C1 segment of cervical spinal cord (tissue), 14 donors: ENCODE data around the gene MYOCD.
A peak's percentile ranks its signal among the peaks of the same experiment; 100 is the strongest.
"Not testable (repeated sequence)": the region's sequence is repeated elsewhere in the genome, so short reads cannot be mapped to it uniquely, and the experiment has no call there.

Source experiments
- DNase-seq, 14 donors: peaks; one replicate each; lab custom pipeline; 2025; lab: John Stamatoyannopoulos, UW

MYOCD gene, protein sequence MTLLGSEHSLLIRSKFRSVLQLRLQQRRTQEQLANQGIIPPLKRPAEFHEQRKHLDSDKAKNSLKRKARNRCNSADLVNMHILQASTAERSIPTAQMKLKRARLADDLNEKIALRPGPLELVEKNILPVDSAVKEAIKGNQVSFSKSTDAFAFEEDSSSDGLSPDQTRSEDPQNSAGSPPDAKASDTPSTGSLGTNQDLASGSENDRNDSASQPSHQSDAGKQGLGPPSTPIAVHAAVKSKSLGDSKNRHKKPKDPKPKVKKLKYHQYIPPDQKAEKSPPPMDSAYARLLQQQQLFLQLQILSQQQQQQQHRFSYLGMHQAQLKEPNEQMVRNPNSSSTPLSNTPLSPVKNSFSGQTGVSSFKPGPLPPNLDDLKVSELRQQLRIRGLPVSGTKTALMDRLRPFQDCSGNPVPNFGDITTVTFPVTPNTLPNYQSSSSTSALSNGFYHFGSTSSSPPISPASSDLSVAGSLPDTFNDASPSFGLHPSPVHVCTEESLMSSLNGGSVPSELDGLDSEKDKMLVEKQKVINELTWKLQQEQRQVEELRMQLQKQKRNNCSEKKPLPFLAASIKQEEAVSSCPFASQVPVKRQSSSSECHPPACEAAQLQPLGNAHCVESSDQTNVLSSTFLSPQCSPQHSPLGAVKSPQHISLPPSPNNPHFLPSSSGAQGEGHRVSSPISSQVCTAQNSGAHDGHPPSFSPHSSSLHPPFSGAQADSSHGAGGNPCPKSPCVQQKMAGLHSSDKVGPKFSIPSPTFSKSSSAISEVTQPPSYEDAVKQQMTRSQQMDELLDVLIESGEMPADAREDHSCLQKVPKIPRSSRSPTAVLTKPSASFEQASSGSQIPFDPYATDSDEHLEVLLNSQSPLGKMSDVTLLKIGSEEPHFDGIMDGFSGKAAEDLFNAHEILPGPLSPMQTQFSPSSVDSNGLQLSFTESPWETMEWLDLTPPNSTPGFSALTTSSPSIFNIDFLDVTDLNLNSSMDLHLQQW

DNA sequence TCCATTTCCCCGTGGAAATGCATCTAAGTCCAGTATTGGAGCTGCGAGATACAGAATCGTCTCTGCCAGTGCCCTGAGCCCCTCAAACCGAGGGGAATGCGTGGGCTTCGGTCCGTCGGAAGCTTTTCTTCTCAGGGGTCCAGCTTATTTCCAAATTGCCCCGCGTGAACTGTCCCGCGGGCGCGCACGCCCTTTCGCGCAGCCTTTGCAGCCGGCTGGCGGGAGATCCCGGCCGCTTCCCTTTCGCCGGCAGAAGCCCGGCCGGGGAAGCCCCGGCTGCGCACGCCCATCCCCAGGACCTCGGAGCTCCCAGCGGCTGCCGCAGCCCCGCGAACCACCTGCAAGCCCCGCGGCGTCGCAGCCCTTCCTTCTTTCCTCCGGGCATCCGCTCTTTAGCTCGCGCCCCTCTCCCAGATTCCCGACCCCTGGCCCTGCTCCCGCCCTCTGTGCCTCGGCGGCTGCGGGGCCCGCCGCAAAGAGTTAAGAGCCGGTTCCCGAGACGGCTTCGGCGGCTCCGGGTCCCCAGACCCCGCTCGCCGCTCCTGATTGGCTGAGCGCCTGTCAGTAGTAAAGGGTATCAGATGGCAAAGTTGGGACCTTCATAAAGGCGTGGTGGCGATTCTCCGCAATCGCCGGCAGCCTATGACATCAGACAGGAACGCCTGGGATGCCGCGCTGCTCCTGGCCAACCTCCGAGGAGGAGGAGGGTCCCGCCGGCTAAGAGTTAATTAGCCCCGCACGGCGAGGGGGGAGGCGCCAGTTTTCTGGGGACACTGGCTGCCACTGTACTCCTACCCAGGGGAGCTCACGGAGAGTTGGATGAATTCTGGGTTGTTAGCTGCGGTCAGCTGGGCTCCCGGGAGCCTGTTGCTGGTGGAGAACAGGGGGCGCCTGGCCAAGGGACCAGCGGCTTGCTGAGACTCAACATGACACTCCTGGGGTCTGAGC lies at the start of gene MYOCD:
MYOCD (plus strand) TSS at position 628 of the 948 bp plus-strand sequence; CDS start at position 927, 299 bp downstream.
- peak in 1 of 14 donors; percentile 1 for DNase-seq

DNA sequence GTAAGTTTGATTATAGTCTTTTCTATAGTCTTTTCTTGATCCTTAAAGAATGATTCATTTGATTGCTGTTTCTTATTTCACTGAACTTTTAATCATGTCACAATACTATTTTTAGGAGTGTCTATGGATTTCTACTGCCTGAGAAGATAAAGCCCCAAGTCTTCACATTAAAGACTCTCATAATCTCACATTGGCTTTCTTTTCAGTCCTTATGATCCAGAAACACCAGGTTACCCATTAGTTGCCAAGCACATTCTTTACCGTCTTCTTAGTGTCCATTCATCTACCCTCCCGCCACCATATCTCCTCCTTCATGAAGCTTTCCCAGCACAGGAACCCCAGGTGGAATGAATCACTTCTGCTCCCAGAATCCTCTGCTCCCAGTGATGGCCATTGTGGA lies 49.5 kb upstream of the MYOCD start:
- no peak for DNase-seq

DNA sequence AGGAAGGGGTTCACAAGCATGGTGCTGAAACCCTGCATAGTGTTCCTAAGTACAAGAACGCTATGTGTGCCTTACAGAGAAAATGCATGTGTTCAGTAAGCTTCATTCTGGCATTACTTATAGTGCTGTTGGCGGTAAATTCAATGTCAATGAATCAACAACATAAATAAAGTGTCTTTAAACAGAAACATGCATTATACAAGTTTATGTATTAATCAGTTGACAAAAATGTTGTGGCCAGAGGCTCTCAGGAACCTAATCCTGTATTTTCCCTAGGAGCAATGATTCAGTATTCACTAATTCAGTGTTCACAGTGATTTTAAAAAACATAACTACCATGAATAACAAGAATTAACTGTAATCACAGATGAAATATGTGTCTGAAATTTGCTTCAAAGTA lies 47.1 kb upstream of the MYOCD start:
- no peak for DNase-seq

DNA sequence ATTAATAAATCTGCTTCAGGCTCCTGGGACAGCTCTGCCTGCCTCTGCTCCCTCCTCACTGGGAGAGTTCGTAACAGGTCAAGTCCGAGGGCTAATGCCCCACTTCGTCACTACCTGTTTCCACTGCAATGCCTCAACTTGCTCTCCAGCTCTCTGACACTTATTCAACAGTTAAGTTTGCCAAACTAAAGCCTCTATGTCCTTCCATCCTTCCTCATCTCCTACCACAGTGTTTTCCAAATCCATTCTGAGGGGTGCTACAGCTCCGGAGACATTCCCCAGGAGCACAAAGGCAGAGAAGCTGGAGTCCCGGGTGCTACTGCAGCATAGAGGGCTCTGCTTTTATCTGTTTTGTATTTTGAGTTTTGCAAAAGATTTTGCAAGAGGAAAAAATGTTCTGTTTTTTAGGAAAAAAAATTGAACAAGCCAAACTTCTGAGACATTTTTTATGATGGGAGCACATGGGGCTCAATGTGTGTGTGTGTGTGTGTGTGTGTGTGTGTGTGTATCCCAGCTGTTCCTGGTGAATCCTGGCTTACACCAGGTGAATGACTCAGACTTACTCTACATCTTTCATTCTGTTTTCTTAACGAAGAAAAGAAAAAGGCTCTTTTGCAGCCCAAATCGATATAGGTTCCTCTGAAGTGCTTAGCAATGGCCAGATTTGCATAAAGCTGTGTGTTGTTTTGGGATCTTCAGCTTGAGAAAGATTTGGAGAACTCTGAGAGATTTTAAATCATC lies 46.1 kb upstream of the MYOCD start:
- DNase-seq = no peak

DNA sequence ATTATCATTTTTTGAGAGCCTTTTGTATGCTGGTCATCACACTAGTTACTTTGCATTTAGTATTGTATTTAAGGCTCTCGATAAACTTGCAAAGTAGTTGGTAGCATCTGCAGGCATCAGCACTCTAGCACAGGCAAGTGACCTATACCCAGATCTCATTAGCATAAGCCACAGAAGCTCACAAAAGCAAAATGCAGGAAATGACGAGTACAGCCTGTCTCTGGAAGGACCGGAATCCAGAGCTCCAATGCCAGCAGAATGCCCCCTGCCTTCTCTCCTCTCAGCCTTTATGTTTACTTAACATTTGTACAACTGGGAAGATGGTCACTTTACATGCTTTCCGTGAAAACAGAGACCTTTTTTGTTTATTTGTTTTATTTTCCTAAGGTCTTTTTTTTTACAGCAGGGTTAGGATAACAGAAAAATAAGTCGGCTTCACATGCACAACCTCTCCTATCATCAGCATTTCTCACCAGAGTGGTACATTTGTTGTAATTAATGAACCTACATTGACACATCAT lies 45.4 kb upstream of the MYOCD start:
- no peak for DNase-seq

DNA sequence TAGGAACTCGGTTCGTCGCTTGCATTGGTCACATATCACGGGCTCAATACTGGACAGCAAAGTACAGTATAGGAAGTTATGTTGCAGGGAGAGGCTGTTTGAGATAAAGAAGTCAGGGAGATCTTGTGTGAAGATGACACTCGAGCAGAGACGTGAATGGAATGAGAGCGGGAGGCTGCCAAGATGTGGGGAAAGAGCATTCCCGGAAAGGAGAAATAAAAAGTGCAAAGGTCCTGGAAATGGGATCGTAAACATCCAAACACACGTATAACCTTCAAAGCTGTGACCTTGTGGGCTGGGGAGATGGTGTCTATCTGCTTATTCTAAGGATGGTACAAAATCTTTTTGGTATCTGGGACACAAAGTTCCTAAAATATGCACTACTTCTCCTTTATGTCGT lies 43.0 kb upstream of the MYOCD start:
- DNase-seq = no peak

DNA sequence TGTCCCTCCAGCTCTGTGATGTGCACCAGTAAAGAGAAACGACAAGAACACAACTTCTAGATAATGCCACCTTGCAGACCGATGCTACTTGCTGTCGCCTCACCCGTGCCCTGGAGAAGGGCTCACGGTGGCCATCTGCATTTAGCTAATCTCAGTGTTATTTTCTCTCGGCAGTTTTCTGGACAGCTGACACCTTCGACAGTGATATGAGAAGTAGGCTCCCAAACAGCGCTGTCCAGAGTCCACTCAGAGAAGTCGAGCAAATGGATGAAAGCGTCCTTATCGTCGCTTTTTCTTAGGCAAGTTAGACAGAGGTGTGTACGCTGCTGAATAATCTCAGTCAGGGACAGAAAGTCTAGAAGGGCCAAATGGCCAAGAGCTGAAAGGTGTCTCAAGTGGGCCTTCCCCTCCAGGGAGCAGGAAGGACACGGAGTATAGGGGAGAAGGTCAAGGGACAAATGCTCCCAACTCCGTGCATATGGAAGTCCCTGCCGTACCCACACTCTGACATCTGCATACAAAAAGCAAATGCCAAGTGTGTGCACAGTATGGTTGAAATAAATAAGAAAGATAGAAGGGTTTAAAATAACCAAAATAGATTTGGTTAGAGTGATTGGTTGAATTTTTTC lies 42.4 kb upstream of the MYOCD start:
- DNase-seq = no peak

DNA sequence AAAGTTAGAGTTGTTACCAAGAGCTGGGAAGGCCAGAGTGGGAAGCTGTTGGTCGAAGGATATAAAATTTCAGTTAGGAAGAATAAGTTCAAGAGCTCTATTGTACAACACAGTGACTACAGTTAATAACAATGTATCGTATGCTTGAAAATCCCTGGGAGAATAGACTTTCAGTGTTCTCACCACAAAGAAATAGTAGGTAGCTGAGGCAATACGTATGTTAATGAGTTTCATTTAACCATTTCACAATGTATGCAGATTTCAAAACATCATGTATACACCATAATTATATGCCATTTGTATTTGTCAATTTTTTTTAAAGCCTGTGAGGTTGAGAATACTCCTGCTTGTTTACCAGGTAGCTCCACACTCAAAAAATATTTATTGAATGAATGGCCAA lies 41.5 kb upstream of the MYOCD start:
- DNase-seq = no peak

DNA sequence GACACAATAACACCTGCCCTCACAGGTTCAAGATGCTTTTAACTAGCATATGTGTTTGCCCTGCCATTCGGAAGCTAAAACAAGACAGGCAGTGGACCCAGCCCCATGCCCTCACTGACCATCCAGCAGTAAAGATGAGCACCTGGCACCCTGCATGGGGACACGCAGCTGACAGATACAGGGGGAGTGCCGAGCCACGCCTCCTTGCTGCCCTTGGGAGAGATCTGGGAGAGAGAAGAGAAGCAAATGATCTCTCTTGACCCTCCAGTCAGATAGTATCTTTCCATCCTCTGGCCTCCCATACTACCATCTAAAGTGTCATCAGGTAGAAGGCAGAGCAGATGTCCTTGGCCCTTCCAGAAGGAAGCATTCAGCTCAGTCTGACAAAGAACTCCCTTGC lies 40.6 kb upstream of the MYOCD start:
- DNase-seq = no peak

DNA sequence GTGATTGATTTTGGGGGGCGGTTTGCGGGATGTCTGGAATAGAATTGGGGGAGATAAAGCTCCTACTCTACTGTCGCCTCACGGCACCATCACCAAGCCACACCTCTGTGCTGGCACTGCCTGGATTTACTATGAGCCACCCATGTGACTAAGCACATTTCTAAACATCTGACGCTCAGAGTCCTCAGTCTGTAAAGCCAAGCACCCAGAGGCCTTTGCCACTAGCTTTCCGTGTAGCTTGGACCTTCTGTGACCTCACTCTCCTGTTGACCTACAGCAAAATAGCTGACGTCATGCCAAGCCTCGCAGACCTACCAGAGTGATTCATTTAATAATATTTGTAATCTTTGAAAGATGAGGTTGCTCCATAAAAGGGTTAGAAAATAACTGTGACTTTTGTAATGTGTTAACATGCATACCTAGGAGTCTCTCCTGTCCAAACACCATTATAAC lies 38.5 kb upstream of the MYOCD start:
- no peak for DNase-seq

DNA sequence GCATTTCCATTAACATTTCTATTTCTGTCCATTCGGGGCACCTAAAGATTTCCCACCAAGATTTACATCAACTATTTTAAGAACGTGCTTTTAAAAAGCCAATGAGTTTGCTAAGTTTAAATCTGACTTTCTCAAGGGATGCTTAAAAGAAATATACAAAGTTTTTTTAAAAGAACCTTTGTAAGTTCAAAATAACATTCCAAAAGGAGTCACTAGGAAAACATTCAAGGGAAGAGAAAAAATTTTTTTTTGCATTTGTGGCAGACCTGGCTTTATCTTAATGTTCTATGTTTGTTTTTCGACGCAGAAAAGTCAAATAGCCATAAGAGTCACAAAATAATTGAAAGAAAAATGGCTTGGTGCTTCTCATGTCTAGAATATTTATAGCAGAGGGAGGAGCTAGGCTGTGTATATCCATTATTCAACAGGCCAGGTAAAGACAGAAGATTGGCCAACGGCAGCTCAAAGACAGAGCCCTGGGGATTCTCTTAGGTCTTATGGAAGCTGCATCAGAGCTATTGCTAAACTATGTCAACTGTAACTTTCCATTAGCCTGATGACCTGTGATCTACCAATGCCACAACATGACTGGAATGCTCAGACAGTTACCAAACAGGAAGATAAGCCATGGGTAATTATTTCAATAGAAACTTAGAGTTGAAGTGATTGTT lies 37.8 kb upstream of the MYOCD start:
- no peak for DNase-seq

DNA sequence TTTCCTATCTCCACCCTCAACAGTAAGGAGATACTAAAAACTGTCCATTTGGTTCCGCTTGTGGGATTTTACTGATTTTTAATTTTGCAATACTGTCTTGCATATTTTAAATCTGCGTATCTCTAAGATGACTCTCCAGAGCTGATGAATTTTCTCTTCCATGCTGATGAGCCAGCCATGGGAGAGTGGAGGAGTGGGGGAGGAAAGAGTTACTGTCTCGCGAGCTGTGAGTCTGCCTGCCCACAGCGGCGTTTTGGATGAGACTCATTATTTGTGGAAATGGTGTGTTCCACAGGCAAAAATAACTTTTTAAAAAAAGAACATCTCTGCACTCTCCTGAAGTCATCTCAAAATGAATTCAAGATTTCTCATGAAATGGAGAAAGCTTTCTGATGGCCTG lies 34.6 kb upstream of the MYOCD start:
- no peak for DNase-seq

DNA sequence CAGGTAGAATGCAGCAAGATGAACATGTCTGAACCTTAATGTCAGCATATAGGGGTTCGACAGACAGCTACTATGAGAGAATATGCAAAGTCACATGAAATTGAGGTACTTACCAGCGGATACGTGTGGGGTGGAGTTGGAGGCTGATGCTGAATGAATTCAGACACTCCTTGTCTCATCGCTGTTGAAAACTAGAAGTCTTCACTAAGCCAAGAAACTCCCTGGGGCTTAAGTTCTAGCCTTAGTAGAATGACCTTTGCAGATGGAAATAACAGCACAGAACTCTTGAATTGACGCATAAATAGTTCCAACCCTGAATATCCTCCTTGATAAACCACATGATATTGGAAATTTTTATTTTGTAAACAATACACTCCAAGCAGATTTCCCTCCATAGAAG lies 32.9 kb upstream of the MYOCD start:
- DNase-seq = no peak

DNA sequence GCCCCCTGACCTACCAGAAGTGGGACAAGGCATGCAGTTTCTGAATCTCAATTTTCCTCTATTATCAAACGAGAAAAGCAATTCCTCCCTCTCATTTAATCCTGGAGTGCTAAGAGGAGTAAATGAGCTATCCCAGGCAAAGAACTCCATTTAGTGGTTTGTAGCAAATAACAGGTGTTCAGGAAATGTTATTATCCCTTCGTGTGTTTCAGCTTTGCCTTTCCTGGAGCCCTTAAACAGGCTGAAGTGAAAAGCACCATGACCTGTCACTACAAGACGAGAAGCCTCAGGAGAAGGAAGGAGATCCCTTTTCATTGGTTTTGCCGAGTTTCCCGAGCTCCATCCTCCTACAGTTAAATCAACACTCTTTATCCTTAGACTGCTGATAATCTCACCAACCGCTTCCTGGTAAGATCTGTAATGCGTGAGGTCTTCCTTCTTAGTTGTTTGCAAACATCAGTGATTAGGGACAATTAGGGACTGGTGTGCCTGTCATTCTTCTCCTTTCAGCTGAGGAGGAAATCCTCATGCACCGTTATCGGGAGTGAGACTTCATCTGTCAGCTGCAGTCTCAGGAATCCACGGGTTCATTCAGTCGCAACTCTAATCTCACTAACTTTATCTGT lies 30.8 kb upstream of the MYOCD start:
- DNase-seq = no peak

DNA sequence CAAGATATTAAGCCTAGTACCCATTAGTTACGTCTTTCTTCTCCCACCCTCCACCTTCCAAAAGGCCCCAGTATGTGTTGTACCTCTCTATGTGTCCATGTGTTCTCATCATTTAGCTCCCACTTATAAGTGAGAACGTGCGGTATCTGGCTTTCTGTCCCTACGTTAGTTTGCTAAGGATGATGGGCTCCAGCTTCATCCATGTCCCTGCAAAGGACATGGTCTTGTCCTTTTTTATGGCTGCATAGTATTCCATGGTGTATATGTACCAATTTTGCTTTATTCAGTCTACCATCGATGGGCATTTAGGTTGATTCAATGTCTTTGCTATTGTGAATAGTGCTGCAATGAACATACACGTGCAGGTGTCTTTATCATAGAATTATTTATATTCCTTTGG lies 29.7 kb upstream of the MYOCD start:
- not testable (repeated sequence) for DNase-seq

DNA sequence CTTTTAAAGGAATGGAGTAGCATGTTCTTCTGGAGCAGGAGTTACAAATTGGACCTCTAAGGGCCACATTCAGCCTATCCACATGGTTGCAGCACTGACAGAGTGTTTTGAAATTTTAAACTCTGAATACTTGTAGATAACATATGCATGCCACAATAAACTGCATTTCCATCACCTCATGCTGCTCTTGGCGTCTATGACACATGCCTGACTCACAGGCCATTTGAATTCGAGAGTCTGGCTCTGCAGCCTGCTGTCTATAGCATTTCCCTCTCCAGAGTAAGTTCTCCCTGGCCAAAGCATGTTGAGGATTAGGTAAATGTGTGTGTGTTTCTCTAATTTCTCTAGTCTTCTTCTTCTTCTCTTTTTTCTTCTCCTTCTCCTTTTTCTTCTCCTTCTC lies 28.7 kb upstream of the MYOCD start:
- DNase-seq = no peak

DNA sequence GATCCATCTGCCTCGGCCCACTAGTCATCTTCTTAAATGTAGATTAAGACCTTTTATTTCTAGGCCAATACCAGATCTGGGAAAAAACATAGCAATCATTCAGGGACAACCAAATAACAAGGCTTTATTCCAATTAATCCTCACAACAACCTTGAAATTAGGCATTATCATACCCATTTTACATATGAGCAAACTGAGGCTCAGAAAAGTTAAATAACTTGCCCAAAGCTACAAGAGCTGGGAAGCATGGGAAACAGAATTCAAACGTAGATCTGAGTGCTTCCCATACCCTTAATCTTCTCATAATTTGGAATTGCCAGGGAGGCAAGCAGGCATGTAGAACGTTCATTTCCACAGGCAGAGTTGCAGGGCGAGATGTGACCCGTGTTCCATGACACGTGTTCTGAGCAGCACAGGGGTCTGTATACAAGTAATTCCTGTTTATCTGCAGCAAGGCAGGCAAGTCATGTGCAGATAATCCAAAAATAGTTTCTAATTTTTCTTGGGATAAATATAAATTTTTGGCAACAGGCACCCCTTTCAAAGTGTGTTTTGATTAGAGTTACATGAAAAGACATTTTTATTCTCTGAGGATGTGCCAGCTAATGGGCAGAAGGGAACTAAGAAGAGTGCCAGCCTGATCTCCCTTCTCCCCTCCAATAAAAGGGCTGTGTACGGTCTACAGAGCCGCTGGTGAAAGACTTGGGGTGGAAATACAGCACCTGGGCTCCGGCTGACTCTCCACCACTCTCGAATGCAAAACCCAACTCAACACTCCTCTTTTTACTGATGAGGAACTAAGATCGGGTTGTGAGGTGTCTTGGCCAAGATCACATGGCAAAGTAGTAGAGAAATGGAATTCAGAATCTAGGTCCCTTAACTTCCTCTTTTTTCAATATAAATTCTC lies 27.7 kb upstream of the MYOCD start:
- no peak for DNase-seq

DNA sequence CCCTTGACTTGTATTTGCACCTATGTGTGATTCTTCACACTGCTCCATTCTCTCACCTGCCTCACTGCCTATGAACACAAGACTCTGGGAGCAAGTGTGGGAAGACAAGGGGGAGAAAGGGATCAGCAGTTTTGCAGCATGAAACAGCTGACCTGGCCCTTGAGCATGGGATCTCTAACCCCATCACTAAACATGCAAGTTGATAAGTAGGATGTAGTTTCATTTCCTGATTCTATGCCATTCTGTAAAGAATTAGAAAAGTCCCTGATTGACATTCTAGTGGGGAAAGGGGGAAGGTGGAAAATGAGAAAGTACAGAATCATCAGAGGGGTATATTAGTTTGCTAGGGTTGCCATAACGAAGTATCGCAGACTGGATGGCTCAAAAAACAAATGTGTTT lies 25.3 kb upstream of the MYOCD start:
- DNase-seq = no peak
